CD4-positive, alpha-beta T cell treated with Interleukin-10 for 1 hour (primary cell): ENCODE data around the gene ZFHX3.

Experiments
- DNase-seq: peaks from one replicate; pipeline ENCODE4 v3.0.0-alpha.2; 2020

The ZFHX3 gene

DNA sequence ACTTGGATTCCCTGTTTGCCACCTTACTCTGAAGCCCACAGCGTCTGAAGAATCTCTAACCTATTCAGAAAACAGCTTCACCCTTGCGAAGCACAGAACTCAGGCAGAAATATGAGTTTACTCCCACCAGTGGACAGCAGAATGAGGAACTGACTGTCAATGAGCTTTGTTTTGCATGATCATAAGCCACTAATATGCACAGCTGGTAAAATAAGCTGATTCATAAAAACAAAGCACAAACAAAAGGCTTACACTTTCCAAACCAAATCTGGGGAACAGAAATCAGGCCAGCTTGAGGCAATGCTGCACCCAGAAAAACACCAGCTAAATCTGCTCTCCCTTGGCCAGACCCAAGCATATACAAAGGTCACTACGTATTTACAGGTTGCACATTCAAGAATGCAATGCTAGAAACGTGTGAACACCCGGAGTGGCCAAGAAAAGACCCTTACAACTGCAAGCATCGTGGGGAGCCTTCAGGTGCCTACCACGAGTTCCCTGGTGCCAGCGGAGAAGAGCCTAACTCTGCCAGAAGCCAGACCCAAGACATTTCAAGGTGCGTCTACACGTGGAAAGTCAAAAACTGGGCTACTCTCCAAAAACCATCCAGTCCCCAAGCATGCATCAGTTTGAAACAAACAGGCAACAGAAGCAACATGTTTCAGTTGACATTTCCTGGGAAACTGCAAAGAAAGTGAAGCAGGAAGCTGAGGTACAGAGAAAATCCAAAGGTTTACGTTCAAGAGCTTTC lies 207.1 kb downstream of the ZFHX3 start:
- no peak for DNase-seq

DNA sequence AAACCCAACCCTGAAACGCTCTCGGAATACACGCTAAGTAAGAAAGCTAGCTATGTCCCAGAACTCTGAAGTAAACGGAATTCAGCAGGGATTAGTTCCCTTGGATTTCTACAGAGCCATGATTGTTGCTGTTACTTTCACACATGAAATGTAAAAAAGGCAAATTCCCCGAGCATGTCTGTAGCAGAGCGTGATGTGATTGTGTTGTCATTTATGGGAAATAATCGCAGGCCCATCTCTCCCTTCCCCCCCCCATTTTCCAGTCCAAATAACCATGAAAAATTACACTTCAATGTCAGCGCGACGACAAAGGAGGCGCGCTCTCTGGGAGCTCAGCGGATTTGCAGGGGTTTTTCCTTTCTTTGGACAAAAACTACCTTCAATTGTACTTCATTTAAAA lies 209.0 kb downstream of the ZFHX3 start:
- DNase-seq = no peak

DNA sequence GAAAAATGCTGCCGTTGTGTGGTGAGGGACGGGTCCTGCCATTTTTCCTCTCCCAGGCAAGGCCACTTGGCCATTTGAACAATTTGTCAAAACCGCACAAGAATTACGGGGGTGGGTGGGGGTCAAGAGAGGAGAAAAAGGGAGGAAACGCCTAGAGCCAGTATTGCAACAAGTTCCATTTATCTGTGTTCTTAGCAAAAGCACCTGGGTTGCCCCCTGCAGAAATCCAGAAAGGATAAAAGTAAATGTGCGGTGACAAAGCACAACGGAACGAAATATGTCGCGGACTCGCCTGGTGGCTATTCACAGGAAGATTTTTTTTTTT lies 209.4 kb downstream of the ZFHX3 start:
- DNase-seq = no peak

DNA sequence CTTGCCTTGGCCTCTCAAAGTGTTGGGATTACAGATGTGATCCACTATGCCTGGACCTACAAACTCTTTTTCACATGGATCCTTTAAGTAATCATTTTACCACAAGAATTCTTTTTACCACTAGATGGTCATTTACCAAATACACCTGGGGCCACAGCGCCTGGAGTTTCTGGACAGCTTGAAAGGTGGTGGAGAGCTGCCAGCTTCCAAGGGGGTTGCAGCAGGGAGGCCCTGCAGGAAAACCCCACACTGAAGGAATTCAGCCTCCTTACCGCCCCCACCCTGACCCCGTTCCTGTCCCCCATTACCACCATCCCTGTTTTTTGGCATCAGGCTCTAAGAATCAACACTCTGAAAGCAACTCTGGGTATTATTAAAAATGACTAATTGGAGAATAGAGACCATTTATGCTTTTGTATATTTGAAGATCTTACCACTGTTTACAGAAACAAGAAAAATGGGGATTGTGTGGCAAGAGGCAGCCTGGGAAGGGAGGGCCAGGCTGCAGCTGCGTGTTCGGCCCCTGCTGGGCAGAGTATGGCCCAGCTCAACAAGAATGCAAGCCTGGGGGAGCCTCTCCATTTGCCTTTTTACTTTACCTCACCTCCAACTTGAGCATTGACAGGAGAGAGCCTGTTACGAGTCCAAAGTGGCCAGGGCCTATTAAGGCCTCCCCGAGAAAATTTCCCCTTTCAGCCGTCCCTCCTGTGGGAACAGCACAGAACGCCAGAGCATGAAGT lies 209.9 kb downstream of the ZFHX3 start:
- DNase-seq = no peak

DNA sequence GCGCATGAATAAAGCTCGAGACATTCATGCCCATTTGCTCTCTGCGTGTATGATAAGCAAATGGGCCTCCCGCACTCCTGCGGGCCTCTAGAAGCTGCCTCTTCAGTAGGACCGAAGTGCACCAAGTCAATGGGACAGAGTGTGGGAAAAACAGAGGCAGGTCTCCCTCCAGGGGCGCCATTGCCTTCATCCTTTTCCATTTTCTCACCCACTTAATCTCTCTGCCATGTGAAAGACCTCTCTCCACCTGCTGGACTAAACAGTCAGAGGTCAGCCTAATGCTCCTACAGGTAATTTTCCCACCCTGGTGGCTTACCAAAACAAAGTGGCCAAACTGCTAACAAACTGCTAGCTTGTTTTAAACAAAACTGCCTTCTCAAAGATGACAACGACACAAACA lies 210.9 kb downstream of the ZFHX3 start:
- DNase-seq = no peak

DNA sequence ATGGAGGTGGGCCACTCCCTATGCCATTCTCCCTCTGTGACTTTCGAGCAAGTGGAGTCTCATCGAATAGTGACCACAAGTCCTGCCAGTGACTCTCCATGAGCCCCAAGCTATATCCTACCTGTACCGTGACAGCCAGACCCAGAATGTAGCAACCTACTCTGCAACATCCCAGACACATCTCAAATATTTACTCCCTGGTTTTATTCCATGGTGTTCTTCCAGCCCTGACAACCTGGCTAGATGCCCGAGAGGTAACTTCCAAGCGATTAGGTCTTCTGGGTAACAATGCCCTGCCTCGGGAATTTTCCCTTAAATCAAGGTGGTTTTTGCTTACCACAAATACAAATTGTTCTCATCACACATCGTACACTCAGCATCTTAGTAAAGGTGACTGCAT lies 211.7 kb downstream of the ZFHX3 start:
- DNase-seq = no peak

DNA sequence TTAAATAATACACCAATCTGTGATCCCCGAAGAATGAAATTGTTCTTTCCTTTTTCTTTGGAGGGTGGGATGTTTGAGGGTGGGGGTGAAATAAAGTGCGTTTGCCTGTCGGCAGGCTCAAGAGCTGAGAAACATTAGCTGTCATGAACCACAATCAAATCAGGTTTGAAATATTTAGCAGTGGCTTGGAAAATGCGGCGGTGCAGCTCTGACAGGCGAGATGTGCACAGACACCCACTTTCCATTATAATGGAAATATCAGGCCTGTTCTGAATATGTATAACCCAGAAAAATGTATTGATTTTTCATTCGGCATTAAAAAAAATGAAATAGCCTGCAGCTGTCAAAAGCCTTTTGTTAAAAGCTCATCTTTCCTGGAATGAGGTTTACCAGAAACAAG lies 212.8 kb downstream of the ZFHX3 start:
- DNase-seq = no peak

DNA sequence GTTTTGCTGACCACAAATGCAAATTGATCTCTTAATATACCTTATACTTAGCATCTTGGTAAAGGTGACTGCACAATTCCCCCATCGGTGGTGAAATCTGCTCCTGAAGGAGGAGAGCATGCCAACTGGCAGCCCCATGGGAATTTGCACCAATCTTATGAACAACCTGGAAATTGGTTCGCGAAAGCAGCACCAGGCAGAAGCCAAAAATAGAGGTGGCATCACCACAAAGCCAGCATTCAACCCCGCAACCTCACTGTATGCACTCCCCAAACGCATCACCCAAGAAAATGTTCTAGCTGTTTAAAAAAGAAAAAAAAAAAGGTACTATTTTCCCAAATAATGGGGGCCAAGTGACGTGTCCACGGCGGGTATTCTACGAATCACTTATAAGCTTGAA lies 213.4 kb downstream of the ZFHX3 start:
- DNase-seq = no peak

DNA sequence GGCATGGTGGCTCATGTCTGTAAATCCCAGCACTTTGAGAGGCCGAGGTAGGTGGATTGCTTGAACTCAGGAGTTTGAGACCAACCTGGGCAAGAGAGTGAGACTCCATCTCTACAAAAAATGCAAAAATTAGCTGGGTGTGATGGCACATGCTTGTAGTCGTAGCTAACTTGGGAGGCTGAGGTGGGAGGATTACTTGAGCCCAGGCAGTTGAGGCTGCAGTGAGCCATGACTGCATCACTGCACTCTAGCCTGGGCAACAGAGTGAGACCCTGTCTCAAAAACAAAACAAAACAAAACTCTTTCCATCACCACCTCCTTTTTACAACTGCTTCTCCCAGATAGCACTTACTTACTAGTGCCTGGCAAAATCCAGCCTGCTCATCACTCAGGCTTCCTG lies 214.0 kb downstream of the ZFHX3 start:
- no peak for DNase-seq

DNA sequence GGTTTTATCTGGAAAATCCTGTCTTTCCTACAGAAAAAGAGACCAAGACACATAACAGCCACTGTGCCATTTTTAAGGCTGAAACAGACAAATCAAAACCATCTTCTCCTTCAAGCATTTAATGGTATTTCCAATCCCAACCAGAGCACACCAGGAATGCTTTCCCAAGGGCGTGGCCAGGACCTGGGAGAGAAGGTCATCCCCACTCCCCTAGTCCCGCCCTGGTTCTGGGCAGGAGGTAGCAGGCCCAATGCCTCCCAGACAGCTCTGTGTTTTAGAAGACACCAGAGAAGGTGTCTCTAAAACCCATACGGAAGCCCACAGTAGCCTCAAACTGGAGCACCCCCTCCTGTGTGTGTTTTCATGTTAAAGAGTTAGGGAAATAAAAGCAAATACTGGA lies 214.4 kb downstream of the ZFHX3 start:
- no peak for DNase-seq

DNA sequence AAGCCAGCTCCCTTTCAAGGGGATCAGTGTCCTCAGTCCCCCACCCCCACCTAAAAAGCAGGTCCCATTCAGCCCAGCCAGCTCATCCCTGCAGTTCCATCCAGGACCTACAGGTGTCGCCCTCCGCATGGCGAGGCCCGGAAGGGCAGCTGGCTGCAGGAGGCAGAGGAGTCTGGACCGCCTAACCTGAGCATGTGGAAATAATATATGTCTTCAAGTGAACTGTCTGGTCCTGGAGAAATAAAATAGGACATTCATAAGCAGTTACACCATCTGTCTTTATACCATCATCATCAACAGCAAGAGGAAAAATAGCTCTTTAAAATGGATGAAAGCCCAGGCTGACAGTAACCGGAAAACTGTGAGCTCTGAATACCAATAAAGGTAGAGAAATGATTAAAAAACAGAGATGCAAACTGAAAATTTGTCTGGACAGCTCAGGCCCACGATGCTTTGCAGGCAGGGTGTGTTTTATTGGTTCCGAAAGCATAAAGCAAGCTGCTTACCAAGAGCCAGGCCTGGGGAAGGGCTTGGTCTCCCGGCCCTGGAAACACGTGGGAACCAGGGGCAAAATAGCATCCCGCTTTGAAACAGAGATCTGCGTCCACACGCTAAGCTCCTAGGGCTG lies 215.2 kb downstream of the ZFHX3 start:
- DNase-seq = peak; percentile 56

DNA sequence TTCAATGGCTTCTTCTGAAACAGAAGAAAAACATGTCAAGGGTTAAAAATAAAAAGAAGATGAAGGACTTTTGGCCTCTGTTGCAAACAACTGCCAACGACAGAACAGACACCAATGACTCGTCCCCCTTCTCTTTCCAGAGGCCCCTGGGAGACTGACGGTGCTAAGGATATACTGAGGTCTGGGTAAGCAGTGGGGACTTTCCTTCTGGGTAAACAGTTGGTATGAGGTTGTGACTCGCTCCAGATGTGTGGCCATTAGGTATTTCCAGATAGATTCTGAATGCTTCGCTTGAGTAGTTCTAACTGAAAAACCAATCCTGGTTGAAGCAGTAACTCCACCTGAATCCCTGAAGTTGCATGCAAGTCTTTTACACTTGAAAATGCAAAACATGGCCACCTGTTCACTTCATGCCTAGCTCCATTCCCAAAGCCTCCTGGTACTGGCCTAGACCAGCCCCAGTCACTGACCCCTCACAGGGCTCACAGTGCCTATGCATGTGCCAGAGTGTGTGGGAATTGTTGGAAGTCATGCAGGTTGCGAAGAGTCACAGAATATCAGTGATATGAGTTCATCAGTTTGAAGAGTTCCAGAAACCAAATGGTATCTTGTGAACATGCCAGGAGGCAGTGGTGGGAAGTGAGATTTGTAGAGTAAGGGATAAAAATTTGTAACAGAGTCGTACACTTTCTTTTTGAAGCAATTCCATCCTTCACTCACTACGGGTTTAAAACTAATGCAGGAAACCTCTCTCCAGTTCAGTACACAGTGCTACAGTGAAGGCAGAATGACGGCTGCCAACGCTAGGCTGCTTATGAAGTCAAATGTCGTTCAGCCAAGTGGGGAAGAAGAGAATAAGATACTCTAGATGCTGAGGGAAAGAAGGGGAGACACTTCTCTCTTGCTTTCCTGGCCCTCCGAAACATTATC lies 217.8 kb downstream of the ZFHX3 start:
- DNase-seq = no peak

DNA sequence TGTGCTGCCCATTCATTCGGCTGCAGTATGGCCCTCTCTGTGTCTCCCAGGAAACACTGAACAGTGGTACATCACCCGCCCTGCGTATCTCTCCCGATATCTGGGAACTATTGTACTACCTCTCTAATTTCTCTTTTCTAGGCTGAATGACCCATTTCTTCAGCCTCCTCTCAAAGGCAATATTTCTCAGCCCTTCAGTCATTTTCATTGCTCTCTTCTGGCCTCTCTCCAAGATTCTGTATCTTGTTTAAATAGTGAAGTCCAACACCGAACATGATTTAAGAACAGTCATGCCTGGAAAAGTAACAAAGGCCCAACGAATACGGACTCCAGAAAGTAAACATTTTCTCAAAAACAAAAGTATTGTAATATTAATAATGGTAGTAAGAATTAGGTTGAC lies 220.1 kb downstream of the ZFHX3 start:
- DNase-seq = no peak

DNA sequence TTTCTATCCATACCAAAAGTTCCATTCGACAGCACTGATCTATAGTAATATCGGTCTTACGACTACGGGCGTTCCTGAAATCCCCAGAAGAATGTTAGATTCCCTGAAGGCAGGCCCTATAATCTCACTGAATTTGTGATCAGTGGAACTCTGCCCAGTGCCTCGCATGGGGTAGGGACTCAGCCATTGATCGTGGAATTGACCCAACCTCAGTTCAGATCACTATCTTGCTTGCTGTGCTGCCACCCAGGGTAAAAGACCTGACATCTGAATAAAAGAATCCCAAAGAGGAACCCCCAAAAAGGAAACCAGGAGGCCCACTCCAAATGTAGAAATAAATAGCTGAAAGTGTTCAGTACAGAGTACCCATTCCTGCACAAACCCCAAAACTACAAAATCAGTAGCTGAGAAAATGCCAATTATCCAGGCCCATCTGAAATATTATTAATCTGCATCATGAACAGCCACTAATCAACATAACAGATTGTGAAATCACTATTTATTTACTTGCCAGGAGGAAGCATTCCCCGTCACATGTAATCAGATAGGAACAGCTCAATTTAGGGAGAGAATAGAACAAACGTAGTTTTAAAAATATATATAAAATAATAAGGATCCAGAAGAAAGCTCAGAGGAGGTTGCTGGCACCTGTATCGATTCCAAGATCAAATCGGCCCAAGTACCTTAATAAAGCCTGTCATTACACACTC lies 221.9 kb downstream of the ZFHX3 start:
- no peak for DNase-seq

DNA sequence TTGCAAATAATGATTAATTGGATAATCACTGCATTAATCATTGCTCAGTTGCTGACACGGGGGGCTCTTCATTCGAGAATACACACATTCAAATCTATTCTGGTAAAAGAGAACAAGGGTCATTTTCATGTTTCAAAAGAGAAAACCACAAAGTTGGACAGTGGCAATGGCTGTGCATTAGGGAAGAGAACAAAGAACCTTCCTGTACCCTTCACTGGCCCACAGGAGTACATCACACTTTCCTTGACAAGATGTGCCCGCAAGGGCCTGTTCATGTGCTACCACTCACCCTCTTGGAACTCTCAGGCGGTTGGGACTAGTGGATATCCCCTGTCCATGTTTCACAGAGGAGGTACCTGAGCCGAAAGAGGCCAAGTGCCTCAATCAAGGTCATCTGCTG lies 223.2 kb downstream of the ZFHX3 start:
- no peak for DNase-seq

DNA sequence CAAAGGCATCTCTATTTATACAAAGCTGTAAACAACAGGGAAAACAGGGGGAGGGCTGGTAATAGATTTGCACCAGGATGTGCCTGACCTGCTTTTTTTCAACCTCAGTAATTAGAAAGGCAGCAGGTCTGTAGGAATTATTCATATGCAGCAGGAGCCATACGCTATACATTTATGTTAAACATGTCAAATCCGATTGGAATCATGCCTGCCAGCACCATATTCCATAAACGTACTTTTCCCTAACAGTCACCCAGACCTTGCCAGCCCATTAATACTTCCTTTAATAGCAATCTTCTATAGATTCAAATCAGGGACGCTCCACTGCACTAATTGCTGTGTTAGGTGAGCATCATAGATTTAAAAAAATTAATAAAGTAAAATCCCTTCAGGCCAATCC lies 223.9 kb downstream of the ZFHX3 start:
- DNase-seq = no peak

DNA sequence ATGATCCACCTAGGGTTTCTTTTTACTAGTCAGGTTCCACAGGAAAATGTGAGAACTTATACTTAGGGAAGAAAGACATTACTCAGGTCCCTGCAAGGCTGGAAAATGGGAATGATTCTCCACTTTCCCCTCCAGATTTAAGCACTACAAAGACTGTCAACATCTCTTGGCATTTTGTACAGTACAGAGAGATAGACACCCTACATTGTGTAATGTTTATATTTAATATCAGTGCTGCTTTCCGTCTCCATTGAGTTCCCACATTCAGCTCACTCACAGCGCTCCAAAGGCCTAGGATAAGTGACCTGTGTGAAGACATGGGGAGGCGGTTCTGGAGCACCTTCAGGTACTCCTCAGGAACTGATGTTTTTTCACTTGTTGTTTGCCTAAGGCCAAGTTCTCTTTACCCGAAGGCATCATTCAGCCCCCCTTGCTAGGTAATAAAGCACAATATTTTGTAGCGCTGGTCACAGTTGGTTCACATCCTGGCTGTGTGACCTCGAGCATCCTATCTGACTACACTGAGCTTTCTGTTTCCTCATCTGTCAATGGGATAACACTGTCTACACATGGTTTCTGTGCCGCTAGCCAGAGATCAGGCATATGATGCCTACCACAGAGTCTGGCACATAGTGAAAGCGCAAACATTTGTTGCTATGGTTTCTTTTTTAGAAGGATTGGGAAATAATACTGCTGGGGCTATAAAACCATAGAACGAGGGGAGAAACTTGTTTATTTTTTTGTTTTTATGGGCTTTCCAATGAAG lies 226.6 kb downstream of the ZFHX3 start:
- DNase-seq = no peak

DNA sequence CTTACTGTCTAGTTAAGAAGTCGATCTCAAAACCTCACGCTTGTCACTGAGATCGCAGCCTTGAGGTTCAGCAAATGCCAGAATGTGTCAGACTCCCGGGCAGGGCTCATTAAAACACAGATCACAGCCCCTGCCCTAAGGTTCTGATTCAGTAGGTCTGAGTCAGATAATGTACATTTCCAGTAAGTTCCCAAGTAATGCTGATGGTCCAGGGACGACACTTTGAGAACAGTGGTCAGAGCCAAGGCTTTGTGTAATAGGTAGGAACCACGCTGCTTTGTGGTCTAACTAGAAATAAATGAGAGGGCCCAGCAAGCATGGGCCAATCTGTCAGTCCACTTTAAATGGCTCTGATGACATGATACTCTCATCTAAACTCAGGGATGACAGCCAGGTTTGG lies 228.6 kb downstream of the ZFHX3 start:
- no peak for DNase-seq

DNA sequence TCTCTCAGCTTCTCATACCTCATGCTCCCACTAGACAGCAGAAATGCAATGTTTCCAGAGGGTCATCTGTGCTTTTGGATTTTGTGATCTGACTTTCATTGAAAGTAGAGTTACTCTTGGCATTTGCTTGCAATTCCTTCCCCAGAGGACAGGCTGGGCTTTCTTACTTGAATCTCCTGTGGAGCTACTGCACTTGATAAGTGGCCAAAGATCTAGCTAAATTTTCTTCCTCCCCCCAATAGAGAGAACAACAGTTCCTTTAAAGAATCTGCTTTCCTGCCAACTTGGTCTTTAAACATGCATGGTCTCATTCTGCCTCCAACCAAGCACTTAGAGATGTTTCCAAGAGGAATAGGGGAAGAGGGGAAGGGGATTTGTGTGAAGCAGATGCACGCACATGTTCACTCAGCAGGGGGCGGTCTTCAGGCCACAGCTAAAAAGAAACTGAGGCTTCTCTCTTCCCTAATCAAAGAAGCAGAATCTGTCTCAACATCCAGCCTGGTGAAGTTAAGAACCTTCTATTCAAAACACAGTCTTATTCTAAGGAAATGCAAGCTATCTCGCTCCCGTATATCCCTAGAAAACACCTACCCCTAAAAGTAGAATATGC lies 229.6 kb downstream of the ZFHX3 start:
- no peak for DNase-seq

DNA sequence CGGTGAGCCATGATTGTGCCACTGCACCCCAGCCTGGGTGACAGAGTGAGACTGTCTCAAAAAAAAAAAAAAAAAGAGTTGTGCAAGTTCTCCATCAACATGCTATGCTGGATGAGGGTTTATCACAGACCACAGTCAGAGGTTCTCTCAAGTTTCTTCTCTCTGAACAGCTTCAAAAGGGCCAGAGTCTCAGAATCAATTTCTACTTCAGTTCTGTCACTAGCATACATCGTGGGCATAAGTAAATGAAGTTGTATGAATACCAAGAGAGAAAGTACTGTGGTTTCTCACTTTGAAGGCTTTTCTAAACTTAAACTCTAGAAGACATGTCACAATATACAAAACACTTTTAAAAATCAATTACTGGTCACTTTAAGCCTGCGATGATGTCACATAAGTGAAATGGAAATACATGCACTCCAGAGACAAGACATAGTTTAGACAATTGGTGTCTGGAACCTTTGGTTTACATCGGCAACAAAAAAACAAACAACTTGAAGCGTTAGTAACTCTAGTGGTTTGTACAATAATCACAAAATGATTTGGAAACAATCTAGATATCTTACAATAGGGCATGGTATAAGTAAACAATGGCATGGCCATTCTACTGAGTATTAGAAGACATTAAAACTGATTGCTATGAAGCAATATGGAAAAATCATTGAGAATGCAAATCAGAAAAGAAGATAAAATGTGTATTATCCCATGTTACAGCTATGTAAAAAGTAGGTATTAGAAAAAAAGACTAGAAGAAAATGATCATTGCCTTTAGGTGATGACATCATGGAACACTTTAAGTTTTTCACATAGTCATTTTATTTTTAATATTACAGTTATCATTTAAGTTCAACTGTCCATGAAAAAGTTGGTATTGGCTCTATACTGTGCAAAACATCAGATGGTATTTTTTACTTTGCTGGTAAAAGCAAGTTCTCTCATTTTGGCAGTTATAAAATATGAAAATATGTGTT lies 232.3 kb downstream of the ZFHX3 start:
- no peak for DNase-seq
